Stimulated activated CD4-positive, alpha-beta T cell treated with anti-CD3 and anti-CD28 coated beads, Interleukin-2, amount 100 ng/mL, for 48 hours (primary cell): Measurements from ENCODE around the gene GFRA1.
"Not testable (repeated sequence)": the region's sequence is repeated elsewhere in the genome, so short reads cannot be mapped to it uniquely, and the experiment has no call there.

Experiments used
- DNase-seq, 2 donors: peaks; one replicate each; pipeline ENCODE4 v3.0.0-alpha.2; 2020

Gene GFRA1

DNA sequence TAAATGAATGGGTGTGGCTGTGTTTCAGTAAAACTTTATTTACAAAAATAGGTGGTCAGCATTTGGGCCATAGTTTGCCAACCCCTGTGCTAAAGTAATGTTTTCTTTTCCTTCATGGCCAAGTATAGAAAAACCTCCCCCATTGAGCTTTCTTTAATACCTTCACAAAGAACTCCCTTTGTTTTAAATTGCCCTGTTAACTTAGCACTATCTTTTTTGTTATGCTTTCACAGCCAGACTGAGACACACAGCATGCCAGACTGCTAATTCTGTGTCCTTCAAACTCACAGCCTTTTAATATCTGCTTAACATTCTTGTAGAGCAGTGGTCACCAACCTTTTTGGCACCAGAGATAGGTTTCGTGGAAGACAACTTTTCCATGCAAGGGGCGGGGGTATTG, 78.0 kb downstream of the GFRA1 start:
- no peak for DNase-seq

DNA sequence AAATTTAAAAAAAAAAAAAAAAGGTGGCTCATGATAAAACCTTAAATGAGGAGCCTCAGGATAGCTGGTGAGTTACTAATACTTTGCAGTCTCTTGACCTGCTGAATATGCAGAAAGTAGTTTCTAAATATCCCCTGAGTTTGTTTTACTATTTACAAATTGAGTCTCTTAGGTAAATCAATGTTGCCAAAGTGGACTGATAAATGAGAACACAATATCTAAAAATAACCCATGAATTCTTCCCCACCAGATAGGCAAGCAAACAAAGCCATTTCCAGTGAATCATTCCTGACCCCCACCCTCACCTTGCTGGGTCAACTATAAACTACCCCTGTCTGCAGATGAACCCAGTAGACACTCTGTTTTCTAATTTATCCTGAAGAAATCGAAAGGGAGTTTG, 78.9 kb downstream of the GFRA1 start:
- DNase-seq, result no peak

DNA sequence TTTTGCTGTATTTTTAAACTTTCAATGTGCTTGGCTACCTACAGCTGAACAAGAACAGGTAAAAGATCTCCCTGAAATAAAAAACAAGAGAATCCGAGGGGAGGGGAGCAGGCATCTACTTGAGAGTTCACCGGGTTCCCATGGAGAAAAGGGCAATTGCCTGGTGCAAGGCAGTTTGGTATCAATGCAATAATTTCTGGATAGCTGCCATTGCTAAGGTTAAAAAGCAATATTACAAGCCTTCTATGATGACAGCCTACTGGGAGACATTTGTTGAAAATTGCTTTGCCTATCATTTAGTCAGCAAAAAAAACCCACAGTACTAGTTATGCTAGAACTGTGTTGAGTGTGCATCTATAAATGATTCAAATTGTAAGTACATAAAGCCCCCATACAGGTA, 82.1 kb downstream of the GFRA1 start:
- no peak for DNase-seq

DNA sequence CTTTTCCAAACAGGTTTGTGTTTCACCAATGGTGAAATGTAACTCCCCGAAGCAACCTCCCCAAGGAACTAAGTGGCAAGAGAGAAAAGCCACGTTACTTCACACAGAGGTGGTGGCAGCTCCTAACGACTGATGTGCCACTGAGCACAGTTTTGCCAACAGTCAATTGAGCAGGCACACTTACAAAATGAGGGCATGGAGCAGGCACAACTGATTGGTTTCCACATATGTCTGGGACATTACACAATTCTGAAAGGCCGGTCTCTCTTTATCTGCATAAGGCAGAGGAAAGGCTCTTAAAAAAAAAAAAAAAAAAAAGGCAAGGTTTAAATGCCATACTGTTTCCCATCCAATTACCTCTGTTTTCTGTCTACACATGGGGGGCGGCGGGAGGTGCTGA, 86.7 kb downstream of the GFRA1 start:
- DNase-seq, result no peak

DNA sequence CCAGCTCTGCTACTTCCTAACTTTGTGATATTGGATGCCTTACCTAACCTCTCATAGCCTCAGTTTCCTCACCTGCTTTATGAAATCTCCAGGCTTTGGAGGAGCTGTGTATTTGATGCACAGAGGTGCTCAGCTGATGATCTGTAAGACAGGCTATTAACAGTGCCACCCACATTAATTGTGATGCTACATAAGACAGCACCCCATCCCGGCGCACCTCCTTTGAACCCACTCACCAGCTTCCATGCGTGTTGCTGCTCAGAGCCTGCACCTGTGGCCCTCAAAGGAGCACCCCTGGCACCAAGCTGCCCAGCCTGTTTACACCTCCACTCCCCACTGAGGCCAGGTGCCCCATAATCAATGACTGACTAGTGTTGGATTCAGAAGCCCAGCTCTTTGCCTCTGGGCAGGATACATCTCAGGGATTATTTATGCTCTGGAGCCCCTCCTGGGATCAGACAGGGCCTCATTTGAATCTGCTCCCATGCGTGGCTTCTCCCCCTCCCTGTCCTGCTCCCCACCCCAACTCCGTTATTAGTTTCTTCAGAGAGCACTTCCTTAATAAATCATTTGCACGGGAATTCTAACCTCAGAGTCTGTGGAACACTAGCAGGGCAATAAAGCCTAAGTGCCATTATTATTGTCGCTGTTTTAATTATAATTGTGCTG, 87.7 kb downstream of the GFRA1 start:
- no peak for DNase-seq

- no peak for DNase-seq
These were observed 88.6 kb downstream of the GFRA1 start for GRCh38 chr10:116184512-116184794.

DNA sequence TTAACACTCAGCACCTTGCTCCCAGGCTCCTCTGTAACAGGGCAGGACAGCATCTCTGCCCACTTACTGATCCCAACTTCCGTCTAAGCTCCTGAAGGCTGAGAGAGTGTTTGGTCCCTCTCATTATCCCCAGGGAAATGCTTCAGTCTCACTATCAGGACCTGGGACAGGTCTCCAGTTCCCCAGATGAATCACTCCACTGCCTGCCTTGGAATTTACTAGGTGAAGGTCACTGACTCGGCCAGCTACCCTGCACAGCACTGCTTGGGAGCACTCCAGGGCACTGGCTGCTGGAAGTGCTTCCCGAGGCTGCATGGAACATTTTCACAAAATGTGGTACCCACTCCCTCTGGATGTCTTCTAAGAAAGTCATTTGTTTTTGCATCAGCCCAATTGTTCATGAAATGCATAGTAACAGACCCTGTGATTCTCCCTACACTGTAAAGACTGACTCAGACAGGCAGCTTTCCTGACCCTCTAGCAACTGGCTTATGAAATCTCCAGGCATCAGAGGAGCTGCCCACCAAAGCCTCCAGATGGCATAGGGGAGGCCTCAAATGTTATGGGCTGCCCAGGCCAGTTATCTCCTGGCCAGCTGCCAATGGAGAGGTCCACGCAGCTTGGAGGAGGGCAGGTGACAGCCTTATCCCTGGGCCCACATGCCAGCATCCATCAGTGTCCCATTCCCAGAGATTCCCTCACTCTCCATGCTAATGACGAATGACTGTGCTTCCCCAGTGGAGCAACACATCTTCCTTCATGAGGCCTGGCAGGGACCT, 89.1 kb downstream of the GFRA1 start:
- no peak for DNase-seq

DNA sequence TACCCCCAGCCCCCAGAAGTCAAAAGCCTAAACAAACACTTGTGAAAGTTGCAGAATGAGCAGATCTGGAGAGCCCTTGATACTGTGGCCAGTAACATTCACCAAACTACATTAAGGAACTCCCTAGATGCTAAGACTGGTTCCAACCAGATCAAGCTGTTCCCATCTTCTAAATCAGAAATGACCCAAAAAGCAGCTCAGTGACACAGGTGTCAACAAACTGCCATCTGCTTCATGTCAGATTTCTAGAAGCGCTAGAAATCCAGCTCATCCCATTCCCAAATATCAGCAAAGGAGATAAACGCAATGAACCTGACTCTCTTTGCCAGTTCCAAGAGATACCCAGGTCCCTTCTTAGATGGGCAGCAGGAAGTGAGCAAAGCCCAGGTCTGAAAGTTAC, 90.6 kb downstream of the GFRA1 start:
- no peak for DNase-seq

DNA sequence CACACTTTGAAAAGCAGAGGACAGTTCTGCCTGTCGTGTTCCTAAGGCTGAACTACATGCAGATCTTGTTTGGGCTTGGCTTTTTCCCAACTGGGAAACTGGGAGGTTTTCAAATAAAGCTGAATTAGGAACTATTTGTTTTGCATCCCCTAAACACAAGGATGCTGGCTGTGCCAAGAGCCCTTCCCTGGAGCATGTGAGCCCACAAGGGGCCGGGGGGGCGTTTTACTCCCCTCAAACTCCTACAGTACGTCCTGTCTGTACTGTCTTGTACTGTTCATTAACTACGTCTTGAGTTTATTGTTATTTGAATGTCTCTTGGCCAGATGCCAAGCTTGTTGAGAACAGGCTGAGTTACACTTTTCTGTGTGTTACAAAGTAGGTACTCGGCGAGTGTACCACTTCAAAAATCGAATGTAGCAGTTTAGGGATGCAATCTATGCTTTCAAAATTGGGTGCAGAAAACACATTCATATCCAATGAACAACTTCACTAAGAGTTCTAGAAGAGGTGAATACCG, 94.9 kb downstream of the GFRA1 start:
- DNase-seq, result no peak

GRCh38 chr10:116175231-116175630, 97.8 kb downstream of the GFRA1 start:
- no peak for DNase-seq

- no peak for DNase-seq
These were observed 101.5 kb downstream of the GFRA1 start for GRCh38 chr10:116171505-116171904.

DNA sequence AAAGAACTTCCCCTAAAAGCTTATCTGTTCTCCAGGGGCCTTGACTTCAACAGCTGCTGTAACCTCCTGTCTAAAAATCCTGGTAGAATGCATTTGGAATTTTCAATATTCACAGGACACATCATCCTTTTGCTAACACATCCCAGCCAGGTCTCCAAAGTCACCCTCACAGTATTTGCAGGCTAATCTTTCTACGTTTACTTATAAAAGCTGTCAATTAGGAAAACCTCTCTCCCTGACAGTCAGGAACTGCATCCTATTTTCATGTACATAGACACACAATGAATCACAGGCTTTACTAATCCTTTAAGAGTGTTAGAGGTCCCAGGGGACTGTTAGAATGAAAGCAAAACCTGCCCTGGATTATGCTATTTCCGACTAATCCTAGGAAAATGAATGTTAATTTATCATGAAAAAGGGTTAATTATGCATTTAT, 102.2 kb downstream of the GFRA1 start:
- DNase-seq, result no peak

GRCh38 chr10:116169782-116170445, 103.1 kb downstream of the GFRA1 start:
- no peak for DNase-seq

GRCh38 chr10:116168745-116169144, 104.3 kb downstream of the GFRA1 start:
- no peak for DNase-seq

DNA sequence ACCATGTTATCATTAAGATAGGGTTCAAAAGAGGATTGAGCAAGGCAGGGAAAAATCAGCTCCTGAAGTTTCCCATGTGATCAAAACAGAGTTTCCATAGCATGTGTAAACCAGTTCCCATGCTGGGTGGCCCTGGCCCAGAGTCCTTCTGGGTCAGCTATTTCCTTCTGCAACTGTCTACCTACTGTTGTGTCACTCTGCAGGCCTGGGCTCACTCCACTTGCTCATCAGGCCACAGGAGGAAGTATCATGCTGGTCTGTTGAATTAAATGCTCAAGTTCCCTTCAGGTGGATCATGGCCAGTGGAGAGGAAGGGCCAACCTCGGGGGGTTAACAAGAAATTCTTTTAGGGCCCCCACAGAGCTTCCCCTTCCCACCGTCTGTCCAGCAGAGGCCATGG, 104.7 kb downstream of the GFRA1 start:
- DNase-seq, result no peak

- DNase-seq, result not testable (repeated sequence)
These were observed 107.1 kb downstream of the GFRA1 start for GRCh38 chr10:116165941-116166340.

DNA sequence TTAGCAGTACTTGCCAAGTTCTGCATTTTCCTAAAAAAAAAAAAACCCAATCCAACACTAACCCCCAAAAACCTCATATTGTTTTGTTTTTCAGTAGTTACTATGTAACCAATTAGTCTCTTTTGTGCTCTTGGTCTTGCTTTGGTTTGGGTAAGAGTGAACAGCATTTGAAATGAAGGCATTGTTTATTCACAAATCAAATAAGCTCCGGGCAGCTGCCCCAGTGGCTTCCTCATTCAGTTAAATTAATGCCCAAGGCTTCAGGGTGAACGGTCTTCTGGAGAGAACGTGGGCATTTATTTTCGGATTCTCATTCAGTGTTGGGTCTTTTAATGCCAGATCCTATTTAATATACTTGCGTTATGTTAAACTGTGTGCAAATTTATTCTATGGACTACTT, 108.7 kb downstream of the GFRA1 start:
- DNase-seq, result no peak

DNA sequence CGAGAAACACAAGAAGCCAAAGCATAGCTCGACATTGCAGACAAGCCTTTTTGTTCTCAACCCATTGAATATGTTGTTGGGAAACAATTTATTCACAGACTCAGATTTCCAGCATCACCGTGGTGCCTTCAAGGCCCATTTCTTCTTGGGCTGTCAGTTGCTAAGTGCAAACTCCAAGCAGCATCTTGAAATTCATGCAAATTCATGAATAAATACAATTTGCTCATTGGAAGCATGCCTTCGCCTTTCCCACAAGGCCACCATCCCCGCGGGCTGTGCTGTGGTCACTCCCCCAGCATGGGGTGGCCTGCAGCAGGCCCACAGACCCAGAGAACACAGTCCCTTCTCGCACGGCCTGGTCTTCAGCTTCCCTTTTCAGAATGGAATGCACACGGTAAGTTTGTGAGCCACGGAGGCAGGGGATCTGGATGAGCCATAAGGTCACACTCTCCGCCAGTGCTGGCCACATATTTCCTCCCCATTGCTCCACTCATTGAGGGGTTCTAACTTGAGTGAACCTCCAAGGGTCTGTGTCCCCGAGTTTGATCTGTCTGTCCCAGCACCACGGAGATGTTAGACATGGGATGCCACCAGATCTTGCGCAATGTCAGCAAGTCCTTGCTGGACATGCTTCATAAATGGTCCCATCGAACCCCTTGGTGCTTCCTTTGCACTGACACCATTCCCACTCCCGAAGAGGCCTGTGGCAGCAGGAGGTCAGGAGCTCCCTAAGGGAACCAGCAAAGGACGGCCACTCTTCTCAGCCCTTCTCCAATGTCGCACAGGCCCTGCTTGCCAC, 109.5 kb downstream of the GFRA1 start:
- no peak for DNase-seq

GRCh38 chr10:116162851-116163250, 110.2 kb downstream of the GFRA1 start:
- no peak for DNase-seq

DNA sequence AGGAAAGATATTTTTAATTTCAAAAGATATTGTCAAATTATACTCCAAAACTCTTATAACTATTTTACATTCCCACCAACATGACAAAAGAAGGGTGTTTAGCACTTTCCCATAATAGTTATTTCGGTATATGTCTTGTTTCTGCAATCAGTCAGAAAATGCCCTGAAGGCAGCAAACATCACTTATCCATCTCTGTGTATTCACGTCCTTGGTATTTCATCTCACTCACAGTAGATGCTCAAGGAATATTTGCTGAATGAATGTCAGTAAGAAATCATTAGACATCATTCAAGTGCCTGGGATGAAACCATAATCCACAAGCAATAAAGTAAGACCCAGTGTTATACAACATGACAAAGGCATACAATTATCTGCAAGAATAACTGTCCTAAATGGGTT, 112.7 kb downstream of the GFRA1 start:
- DNase-seq, result no peak

DNA sequence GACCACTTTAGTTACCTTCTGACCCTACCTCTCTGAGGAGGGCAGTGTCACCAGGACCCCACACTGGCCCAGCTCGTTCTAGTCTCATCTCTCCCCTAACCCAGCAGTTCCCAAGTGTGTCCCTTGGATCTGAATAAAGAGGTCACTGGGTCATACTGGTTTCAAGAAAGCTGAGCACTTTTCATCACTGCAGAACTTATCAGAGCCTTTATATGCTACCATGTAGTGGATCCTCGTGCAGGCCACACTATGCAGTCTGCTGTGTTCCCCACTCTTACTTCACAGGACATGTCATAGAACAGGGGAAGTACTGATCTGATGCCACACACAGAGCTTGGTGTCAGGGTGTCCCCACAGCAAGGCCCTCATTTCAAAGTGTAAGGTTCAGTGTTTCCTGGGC, 113.8 kb downstream of the GFRA1 start:
- no peak for DNase-seq

- no peak for DNase-seq
These were observed 115.0 kb downstream of the GFRA1 start for GRCh38 chr10:116158036-116158435.

- DNase-seq, result no peak
These were observed 115.5 kb downstream of the GFRA1 start for GRCh38 chr10:116157485-116157884.
